Cerebellar cortex (tissue), 1 donor: Measurements from ENCODE around the gene MARVELD3.
"Not testable (repeated sequence)": the region's sequence is repeated elsewhere in the genome, so short reads cannot be mapped to it uniquely, and the experiment has no call there.

Experiments
- DNase-seq: peaks from one replicate; pipeline ENCODE4 v3.0.0-alpha.2; 2015; ENCODE audit warnings: low spot score

The MARVELD3 gene

DNA sequence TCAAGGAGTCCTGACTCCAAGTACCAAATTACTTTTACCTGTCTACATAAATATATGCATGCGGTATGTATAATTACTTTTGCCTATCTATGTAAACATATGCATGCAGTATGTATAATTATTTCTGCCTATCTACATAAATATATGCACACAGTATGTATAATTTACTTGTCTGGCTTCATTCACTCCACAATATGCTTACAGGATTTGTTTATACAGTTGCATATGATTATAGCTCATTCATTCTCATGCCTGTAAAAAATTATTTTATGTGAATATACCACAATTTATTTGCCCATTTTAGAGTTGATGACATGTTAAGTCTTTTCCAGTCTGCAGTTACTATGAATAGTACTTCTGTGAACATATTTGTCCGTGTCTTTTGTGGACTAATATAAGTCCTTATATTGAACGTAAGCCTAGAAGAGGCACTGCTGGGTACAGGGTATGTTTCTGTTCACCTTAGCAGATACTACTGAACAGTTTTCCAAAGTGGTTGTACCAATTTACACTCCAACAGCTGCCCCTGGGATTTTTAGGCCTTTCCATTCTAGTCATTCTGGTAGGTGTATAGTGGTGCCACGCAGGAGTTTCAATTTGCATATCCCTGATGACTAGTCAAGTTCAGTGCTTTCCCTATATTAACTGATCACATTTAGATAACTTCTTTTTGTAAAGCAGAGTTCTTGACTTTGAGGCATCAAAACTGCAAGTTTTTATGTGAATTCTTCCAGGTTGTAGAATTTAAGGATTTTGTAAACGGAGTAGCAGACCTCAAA is 47.0 kb downstream of the MARVELD3 start:
- DNase-seq: no peak

- DNase-seq: no peak
Measured at GRCh38 chr16:71673582-71673973, 47.6 kb downstream of the MARVELD3 start.

- DNase-seq: no peak
Measured at GRCh38 chr16:71674229-71674628, 48.2 kb downstream of the MARVELD3 start.

DNA sequence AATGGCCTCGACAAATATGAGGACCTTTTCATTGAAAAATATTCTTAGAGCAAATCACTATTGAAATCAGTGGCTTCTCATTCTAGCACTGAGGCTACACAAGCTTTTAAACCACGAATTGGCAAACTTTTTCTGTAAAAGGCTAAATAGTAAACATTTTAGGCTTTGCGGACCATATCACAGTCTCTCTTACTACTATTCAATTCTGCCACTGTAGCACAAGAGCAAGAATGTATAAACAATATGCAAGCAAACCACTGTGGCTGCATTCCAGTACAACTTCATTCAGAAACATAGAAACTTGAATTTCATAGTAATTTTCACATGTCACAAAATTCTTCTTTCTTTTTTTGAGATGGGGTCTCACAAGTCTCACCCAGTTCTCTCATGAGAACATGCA is 49.4 kb downstream of the MARVELD3 start:
- DNase-seq: no peak

DNA sequence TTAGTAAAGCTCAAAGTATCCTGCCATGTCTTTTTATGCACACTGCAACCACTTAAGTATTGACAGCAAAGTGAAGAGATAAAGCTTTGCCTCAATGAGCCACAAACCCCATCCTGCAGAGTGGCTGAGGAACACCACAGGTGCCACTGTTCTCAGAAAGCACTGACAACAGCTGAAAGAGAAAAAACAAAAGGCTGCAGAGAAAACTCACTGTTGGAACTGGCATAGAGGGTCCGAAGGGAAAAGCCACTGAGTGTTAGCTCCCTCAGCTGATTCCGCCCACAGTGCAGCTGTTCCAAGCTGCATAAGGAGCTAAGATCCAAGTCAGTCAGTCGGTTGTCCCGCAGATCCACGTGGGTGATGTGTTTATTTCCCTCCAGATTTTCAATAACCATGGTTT is 50.3 kb downstream of the MARVELD3 start:
- DNase-seq: no peak

GRCh38 chr16:71681360-71681759 is 55.4 kb downstream of the MARVELD3 start:
- no peak for DNase-seq

- not testable (repeated sequence) for DNase-seq
Measured at GRCh38 chr16:71684280-71684679, 58.3 kb downstream of the MARVELD3 start.
